GM18909 (cell line): Measurements from ENCODE around the gene PSMC3.

ENCODE experiments used
- ATAC-seq: cut with Tn5 transposase; IDR thresholded peaks from one replicate; pipeline ENCODE4 v1.9.1; 2021; ENCODE audit warnings: mild to moderate bottlenecking; ENCODE audit not compliant: unreplicated experiment, poor library complexity

The PSMC3 gene

DNA sequence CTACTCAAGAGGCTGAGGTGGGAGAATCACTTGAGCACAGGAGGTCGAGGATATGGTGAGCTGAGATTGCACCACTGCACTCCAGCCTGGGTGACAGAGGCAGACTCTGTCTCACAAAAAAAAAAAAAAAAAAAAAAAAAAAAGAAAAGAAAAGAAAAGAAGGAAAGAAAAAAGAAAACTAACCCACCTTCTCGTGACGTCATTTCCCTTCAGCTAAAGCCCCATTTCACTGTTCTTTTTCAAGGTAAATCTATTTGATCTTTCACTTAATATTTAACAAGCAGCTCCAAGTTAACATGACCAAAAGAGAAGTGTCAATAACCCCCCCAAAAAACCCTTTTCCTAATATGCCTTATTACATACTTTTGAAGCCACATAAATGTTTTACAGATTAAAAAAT, 17.6 kb upstream of the PSMC3 start:
- no peak for ATAC-seq

- no peak for ATAC-seq
Observed at GRCh38 chr11:47443028-47443700, 16.9 kb upstream of the PSMC3 start.

- no peak for ATAC-seq
Observed at GRCh38 chr11:47442514-47442913, 16.3 kb upstream of the PSMC3 start.

- ATAC-seq = no peak
Observed at GRCh38 chr11:47441421-47441820, 15.2 kb upstream of the PSMC3 start.

DNA sequence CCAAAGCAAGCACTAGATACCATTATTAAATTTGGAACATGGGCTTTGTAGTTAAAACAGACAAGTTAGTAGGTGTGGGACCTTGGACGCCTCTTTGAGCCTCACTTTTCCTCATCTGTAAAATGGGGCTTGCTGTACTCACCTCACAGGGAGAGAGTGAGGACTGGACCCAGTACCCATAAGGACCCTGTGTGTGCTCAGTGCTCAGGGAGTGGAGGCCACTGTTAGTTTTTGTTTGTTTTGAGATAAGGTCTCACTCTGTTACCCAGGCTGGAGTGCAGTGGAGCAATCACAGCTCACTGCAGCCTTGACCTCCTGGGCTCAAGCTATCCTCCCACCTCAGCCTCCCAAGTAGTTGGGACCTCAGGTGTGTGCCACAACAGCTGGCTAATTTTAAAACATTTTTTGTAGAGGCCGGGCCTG, 13.8 kb upstream of the PSMC3 start:
- no peak for ATAC-seq

GRCh38 chr11:47438721-47439120, 12.5 kb upstream of the PSMC3 start:
- ATAC-seq = no peak

DNA sequence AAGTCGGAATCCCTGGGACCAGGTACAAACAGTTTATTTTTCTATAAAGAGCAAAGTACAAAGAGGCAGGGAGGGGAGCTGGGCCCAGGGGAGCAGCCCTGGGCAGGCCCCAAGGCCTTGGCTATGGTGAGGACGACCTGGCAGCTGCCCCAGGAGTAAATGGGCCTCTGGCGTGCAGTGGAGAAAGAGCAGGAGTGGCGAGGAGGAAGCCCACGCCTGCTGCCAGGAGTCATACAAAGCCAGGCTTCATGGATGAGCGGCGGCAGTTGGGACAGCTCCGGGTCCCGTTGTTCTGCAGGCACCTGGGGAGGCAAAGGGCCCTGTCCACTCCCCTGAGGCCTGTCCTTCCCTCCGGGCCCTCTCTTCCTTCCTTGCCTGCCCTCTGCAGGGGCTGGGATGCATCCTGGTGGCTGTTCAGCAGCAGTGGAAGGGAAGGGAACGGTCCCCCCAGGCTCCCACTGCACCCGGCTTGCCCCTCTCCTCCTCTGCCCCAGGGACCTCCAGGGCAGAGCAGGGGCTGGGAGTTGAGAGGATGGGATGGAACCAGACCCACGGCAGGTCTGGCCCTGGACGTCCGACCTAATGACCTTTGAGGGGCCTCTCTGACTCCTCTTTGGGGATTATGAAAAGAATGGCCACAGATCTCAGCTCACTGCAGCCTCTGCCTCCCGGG, 11.6 kb upstream of the PSMC3 start:
- no peak for ATAC-seq

GRCh38 chr11:47437218-47437745, 11.0 kb upstream of the PSMC3 start:
- ATAC-seq = no peak

GRCh38 chr11:47436726-47437125, 10.5 kb upstream of the PSMC3 start:
- no peak for ATAC-seq

DNA sequence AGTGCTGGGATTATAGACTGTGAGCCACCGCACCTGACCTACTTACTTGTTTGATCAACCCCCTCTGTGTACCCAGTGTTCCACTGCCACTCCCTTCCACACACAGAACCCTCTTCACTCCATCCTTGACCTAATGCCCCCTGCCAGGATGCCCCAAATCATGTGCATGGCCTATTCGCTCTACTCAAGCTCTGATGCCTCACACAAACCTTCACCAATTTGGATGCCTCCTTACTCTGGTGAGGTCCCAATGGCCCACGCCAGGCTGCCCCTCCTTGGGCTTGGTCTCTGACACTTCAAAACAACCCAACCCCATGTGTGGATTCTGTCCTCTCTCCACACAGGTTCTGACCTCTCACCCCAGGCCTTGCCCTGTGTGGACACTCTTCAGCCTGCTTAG, 9.4 kb upstream of the PSMC3 start:
- ATAC-seq = no peak

GRCh38 chr11:47434011-47434786, 8.0 kb upstream of the PSMC3 start:
- no peak for ATAC-seq

DNA sequence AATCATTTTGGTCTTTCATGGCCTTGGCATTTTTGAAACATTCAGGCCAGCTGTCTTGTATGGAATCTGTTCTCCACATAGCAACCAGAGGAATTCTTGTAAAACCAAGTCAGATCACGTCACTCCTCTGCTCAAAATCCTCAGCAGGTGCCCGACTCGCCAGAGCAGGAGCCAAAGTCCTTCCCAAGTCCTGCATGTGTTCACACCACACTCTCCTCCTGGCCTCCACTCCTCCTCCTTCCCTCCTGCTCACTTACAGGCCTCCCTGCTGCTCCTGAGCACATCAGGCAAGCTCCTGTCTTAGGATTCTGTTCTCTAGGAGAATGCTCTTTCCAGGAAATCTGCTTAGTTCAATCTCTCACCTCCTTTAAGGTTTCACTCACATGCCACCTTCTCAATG, 6.9 kb upstream of the PSMC3 start:
- no peak for ATAC-seq

GRCh38 chr11:47431356-47432083, 5.3 kb upstream of the PSMC3 start:
- ATAC-seq = no peak

DNA sequence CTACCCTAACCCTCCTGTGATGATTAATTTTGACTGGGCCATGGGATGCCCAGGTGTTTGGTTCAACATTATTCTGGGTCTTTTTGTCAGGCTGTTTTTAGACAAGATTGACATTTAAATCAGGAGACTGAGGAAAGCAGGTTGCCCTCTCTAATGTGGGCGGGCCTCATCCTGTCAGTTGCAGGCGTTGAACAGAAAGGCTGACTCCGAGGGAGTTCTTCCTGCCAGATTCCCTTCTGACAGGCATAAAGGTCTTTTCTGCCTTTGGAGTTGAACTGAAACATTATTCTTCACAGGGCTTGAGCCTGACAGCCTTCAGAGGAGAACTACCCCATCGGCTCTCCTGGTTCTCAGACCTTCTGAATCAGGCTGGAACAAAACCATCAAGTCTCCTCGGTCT, 4.3 kb upstream of the PSMC3 start:
- ATAC-seq = no peak

DNA sequence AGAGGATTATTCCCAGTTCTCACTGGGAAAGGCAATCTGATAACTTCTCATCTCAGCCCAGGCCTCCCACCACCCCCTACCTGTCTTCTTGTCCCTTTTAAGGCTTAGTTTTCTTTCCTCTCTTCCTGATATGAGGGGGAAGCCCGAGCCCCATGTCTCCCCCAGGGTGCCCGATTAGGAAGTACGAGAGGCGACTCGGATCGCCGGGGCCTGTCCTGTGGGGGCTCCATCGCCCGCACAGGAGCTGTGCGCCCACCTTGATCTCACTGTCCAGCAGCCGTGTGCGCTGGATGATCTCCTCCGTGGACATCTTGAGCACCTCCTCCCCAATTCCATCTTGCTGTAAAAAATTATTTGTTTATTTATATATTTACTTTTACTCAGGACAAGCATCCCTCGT, 628 bp downstream of the PSMC3 start:
- no peak for ATAC-seq

DNA sequence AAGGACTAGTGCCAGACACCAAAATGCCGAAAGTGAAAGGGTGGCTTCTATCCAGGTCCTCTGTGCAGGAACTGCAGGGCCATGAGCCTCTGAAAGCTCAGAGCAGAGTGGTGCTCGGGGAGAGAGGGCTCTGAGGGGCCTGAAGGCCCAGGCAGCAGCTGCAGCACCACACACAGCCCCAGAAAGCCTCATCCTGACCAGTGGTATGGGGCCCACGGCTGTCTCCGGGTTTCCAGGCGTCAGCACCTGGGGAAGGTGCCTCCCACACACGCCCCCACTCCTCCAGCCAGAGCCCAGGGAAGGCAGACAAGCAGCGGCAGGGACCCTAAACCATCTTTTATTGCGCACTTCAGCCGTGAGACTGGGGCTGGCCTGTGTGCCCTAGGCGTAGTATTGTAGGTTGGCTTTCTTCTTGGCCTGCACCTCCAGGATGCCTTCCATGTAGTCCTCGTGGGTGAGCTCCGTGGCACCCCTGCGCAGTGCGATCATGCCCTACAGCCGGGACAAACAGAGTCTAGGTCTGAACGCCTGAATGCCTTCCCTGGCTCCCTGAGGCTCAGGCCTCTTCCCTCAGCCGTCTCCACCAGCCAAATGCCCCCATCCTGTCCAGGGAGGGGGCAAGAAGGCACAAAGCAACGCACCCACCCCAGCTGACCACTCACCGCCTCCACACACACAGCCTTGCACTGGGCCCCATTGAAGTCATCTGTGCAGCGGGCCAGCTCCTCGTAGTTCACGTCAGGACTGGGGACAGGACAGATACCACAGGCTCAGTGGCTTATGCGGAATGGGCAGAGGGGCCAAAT, 7.6 kb downstream of the PSMC3 start:
- no peak for ATAC-seq

DNA sequence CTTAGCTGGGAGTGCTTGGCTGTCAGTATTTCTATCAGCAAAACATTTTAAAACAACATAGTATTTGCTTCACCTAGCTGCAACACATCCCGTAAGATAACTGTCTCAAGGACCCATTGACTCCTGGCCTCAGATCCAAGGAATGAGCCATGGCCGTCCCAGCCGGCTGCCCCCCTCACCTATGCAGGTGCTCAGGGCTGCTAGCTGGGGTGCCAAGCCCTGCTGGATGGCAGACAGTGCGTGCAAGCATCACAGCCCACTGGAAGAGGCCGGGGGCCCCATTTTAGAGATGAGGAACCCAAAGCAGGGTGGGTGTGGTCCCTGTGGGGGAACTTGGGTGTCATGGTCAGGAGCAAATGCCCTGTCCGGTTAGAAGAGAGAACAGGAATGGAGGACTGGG, 8.5 kb downstream of the PSMC3 start:
- ATAC-seq = no peak

DNA sequence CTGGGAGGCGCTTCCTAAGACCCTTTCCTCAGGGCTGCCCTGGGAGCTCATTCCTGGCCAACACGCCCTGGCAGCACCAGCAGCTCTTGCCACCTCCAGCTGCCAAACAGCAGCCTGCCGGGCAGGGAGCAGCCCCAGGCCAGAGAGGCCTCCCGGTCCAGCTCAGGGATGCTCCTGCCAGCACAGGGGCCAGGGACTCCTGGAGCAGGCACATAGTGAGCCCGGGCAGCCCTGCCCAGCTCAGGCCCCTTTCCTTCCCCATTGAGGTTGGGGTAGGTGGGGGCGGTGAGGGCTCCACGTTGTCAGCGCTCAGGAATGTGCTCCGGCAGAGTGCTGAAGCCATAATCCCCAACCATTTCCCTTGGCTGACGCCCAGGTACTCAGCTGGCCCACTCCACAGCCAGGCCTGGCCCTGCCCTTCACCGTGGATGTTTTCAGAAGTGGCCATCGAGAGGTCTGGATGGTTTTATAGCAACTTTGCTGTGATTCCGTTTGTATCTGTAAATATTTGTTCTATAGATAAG, 10.2 kb downstream of the PSMC3 start:
- ATAC-seq = no peak

DNA sequence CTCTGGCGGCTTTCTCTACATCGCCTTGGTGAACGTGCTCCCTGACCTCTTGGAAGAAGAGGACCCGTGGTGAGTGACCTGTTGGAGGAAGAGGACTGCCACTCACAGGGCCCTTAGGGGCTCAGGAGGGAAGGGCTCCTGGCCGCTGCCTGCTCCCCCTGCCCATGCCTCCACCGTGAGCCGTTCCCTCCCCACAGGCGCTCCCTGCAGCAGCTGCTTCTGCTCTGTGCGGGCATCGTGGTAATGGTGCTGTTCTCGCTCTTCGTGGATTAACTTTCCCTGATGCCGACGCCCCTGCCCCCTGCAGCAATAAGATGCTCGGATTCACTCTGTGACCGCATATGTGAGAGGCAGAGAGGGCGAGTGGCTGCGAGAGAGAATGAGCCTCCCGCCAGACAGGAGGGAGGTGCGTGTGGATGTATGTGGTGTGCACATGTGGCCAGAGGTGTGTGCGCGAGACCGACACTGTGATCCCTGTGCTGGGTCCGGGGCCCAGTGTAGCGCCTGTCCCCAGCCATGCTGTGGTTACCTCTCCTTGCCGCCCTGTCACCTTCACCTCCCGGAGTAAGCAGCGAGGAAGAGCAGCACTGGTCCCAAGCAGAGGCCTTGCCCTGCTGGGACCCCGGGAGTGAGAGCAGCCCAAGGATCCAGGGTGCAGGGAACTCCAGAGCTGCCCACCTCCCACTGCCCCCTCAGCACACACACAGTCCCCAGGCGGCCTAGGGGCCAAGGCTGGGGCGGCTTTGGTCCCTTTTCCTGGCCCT, 11.0 kb downstream of the PSMC3 start:
- ATAC-seq = no peak
